Adrenal gland (tissue), 5 donors: ENCODE measurements around the gene CNKSR3.

Experiments used
- CTCF ChIP-seq, 6 experiments: fragments of 450-650 bp in 4 of 6; fragments of 200-600 bp in 2 of 6; sonication (generic) in 1 of 6; IDR thresholded peaks; 1 replicate in 5 of 6; 2 replicates in 1 of 6; pipeline versions ENCODE4 v1.5.1 to v1.8.0; 2016 to 2021; ENCODE audit warnings: antibody characterized with exemption in 6 of 6, mild to moderate bottlenecking in 2 of 6, moderate library complexity in 1 of 6
- POLR2A ChIP-seq, 2 donors: fragments of 450-650 bp; IDR thresholded peaks; one replicate each; pipeline ENCODE4 v1.6.1; 2017; ENCODE audit warnings: antibody characterized with exemption in 2 of 2, mild to moderate bottlenecking in 2 of 2, moderate library complexity in 1 of 2
- donor health status: DM: no; HTN: no; CAD: no.

DNA sequence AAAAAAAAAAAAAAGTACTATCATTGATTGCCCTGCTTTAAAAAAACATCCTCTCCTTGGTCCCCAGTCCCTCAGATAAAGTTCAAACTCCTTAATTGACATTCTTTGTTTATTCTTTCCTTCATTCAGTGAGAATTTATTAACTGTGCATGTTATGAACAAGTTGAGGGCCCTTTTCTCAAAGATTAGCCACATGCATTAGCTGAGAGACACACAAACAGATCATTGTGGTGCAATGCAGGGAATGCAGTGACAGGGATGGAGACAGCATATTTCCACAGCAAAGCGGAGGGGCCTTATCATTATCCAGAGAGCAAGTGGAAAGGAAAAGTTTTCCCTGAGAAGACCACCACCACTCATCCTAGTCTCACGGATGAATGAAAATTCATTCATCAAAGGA is 132.0 kb downstream of the CNKSR3 start:
- TF ChIP-seq CTCF (IDR thresholded peaks at IDR 0.05): no peak
- TF ChIP-seq POLR2A (IDR thresholded peaks at IDR 0.05): no peak
